B cell (primary cell): ENCODE results near the gene ZNF839.

Experiments
- CTCF ChIP-seq: fragments of 200-600 bp; IDR thresholded peaks from one replicate; pipeline ENCODE4 v1.8.0; 2022; ENCODE audit warnings: antibody characterized with exemption, mild to moderate bottlenecking
- EZH2 ChIP-seq: IDR thresholded peaks from 2 replicates; pipeline ENCODE4 v1.6.1; 2012; ENCODE audit warnings: borderline replicate concordance, low read depth, mild to moderate bottlenecking, moderate library complexity, low read length; ENCODE audit not compliant: insufficient read depth, poor library complexity, severe bottlenecking

- TF ChIP-seq CTCF (no peak), EZH2 (no peak)
These were observed 58.1 kb downstream of the ZNF839 start for GRCh38 chr14:102377696-102378095.
